Measurements from ENCODE around the gene SLC15A2. TPM values are rescaled to one million over a fixed set of nuclear protein-coding genes. Genes with fewer than 3 reads are reported as not detected.

Gene SLC15A2
- total and polyA plus RNA-seq, 2 experiments from 2014 or later: 0.26 to 0.90 TPM

- Histone ChIP-seq H3K27me3 (ENCODE audit: insufficient read depth) (no peaks in the 10 kb centered on the region), H3F3A (replicated peaks; ENCODE audit: low read depth) (no peaks in the 10 kb centered on the region), H3K4me1 (ENCODE audit: insufficient read depth) (no peaks in the 10 kb centered on the region), H3K79me2 (replicated peaks; ENCODE audit: insufficient read depth) (no peaks in the 10 kb centered on the region), H4K20me1 (replicated peaks; ENCODE audit: insufficient read depth) (no peaks in the 10 kb centered on the region), H3K4me2 (no peak overlapping the region), H3K9me2 (ENCODE audit: insufficient read depth) (no peaks in the 10 kb centered on the region), H3K36me3 (ENCODE audit: insufficient read depth) (no peaks in the 10 kb centered on the region), H2AFZ (no peak overlapping the region), H3K4me3 (no peak overlapping the region), H3K27ac (ENCODE audit: low read depth) (no peak overlapping the region)
- Mint-ChIP-seq H3K9me3 (no peaks in the 10 kb centered on the region), H3K36me3 (ENCODE audit: low read depth) (peaks cover 4% of the 10 kb centered on the region; the same call in 2 of the 3 replicates), H3K4me3 (no peak overlapping the region), H3K27me3 (ENCODE audit: insufficient read depth, low read depth, poor library complexity) (no peaks in the 10 kb centered on the region), H3K27ac (no peak overlapping the region), H3K4me1 (no peaks in the 10 kb centered on the region)
- TF ChIP-seq ZNF331 (CRISPR knock-in tag; IDR thresholded peaks at IDR 0.05; ENCODE audit: low read depth) (no peak), EZH2phosphoT487 (IDR thresholded peaks at IDR 0.05; ENCODE audit: unreplicated experiment) (no peak), REST (IDR thresholded peaks at IDR 0.05; ENCODE audit: unreplicated experiment) (no peak), CREB1 (CRISPR knock-in tag; IDR thresholded peaks at IDR 0.05; ENCODE audit: low read depth) (no peak), STAT1 (IDR thresholded peaks at IDR 0.05; ENCODE audit: unreplicated experiment) (no peak), EZH2 (IDR thresholded peaks at IDR 0.05; ENCODE audit: low read depth, unreplicated experiment) (no peak), JUNB (IDR thresholded peaks at IDR 0.05; ENCODE audit: unreplicated experiment) (no peak), CTCF (conservative IDR thresholded peaks at IDR 0.05; ENCODE audit: low read depth in 2 of 2) (no peak), NANOG (IDR thresholded peaks at IDR 0.05; ENCODE audit: borderline replicate concordance) (no peak), POLR2AphosphoS5 (IDR thresholded peaks at IDR 0.05; ENCODE audit: low read depth) (no peak), ZNF462 (CRISPR knock-in tag; IDR thresholded peaks at IDR 0.05) (no peak), ZNF114 (CRISPR knock-in tag; IDR thresholded peaks at IDR 0.05) (no peak)
- TF ChIP-seq, protein P1, sequence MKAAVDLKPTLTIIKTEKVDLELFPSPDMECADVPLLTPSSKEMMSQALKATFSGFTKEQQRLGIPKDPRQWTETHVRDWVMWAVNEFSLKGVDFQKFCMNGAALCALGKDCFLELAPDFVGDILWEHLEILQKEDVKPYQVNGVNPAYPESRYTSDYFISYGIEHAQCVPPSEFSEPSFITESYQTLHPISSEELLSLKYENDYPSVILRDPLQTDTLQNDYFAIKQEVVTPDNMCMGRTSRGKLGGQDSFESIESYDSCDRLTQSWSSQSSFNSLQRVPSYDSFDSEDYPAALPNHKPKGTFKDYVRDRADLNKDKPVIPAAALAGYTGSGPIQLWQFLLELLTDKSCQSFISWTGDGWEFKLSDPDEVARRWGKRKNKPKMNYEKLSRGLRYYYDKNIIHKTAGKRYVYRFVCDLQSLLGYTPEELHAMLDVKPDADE (IDR thresholded peaks at IDR 0.05): no peak
- no peak for ATAC-seq
- no peak for DNase-seq (ENCODE audit: low spot score)
Measured at GRCh38 chr3:121870717-121871116, 23.5 kb upstream of the SLC15A2 start.

Measured in GM23338 (cell line).